Measurements from ENCODE around the gene EXOC2. TPM values are rescaled to one million over a fixed set of nuclear protein-coding genes. Genes with fewer than 3 reads are reported as not detected.
A peak's percentile ranks its signal among the peaks of the same experiment; 100 is the strongest.

The EXOC2 gene
- total RNA-seq, 5 donors from 2014 or later (not counting 1 experiment from before 2014, with no cell fraction given), result 30.7 to 40.6 (median 39.3) TPM

GRCh38 chr6:487956-488355 lies 205.0 kb downstream of the EXOC2 start:
- Mint-ChIP-seq H3K9me3 (no peaks in the 10 kb centered on the region), H3K27me3 (no peaks in the 10 kb centered on the region), H3K36me3 (peaks cover 34% of the 10 kb centered on the region), H3K4me3 (no peak overlapping the region), H3K27ac (peak overlapping the region in 1 of 2 donors; percentile 34), H3K4me1 (peaks cover 48 to 51% (median 49%) of the 10 kb centered on the region in 3 donors)
- Histone ChIP-seq H3K27me3 (replicated peaks in 1 of 2; ENCODE audit: control insufficient read depth in 2 of 2, extremely low read depth in 1 of 2, insufficient read depth in 2 of 2, low read length in 1 of 2) (no peaks in the 10 kb centered on the region), H3K36me3 (ENCODE audit: control insufficient read depth in 2 of 2, extremely low read depth in 1 of 2, insufficient read depth in 1 of 2, low read length in 1 of 2) (peaks cover 3 to 21% of the 10 kb centered on the region in 2 donors), H3K4me3 (ENCODE audit: control insufficient read depth in 1 of 2, extremely low read depth in 1 of 2, low read length in 1 of 2) (no peak overlapping the region), H3K4me1 (ENCODE audit: control insufficient read depth in 1 of 2, extremely low read depth in 1 of 2, insufficient read depth in 2 of 2, low read length in 2 of 2) (peaks cover 31 to 42% of the 10 kb centered on the region in 2 experiments), H3K27ac (ENCODE audit: low read length) (no peak overlapping the region), H3K9me3 (no peaks in the 10 kb centered on the region)
- DNase-seq (no peak), ATAC-seq (replicated peaks in 1 of 4) (no peak)
- 75% methylated on average over 11 of the region's 13 CpGs for WGBS (ENCODE audit: insufficient coverage)
- CTCF ChIA-PET, result no interaction called here
- POLR2A ChIA-PET, result no interaction called here

GRCh38 chr6:485655-486170 lies 207.2 kb downstream of the EXOC2 start:
- H3K27me3 ChIP-seq (replicated peaks in 1 of 2; ENCODE audit: control insufficient read depth in 2 of 2, extremely low read depth in 1 of 2, insufficient read depth in 2 of 2, low read length in 1 of 2), result no peaks in the 10 kb centered on the region
- H3K4me3 Mint-ChIP-seq, result no peak overlapping the region
- DNase-seq (no peak), ATAC-seq (replicated peaks in 1 of 4) (no peak)
- no peak overlapping the region for H3K27ac Mint-ChIP-seq
- peaks cover 3 to 21% of the 10 kb centered on the region in 2 donors for H3K36me3 ChIP-seq (ENCODE audit: control insufficient read depth in 2 of 2, extremely low read depth in 1 of 2, insufficient read depth in 1 of 2, low read length in 1 of 2)
- POLR2A ChIA-PET, result no interaction called here
- no peaks in the 10 kb centered on the region for H3K27me3 Mint-ChIP-seq
- H3K9me3 Mint-ChIP-seq, result no peaks in the 10 kb centered on the region
- no peak overlapping the region for H3K27ac ChIP-seq (ENCODE audit: low read length)
- no peaks in the 10 kb centered on the region for H3K9me3 ChIP-seq
- peaks cover 36% of the 10 kb centered on the region for H3K36me3 Mint-ChIP-seq
- H3K4me1 ChIP-seq (ENCODE audit: control insufficient read depth in 1 of 2, extremely low read depth in 1 of 2, insufficient read depth in 2 of 2, low read length in 2 of 2), result peaks cover 22 to 25% of the 10 kb centered on the region in 2 experiments
- 96% methylated on average over 5 of the region's 15 CpGs for WGBS (ENCODE audit: insufficient coverage)
- H3K4me1 Mint-ChIP-seq, result peaks cover 32 to 36% (median 35%) of the 10 kb centered on the region in 3 donors
- no peak overlapping the region for H3K4me3 ChIP-seq (ENCODE audit: control insufficient read depth in 1 of 2, extremely low read depth in 1 of 2, low read length in 1 of 2)
- CTCF ChIA-PET, result no interaction called here

GRCh38 chr6:484746-485145 lies 208.2 kb downstream of the EXOC2 start:
- no peaks in the 10 kb centered on the region for H3K27me3 Mint-ChIP-seq
- H3K9me3 Mint-ChIP-seq, result no peaks in the 10 kb centered on the region
- Histone ChIP-seq H3K9me3 (no peaks in the 10 kb centered on the region), H3K36me3 (ENCODE audit: control insufficient read depth in 2 of 2, extremely low read depth in 1 of 2, insufficient read depth in 1 of 2, low read length in 1 of 2) (peaks cover 3 to 21% of the 10 kb centered on the region in 2 donors), H3K4me3 (ENCODE audit: control insufficient read depth in 1 of 2, extremely low read depth in 1 of 2, low read length in 1 of 2) (no peak overlapping the region), H3K4me1 (ENCODE audit: control insufficient read depth in 1 of 2, extremely low read depth in 1 of 2, insufficient read depth in 2 of 2, low read length in 2 of 2) (peaks cover 16 to 20% of the 10 kb centered on the region in 2 experiments), H3K27me3 (replicated peaks in 1 of 2; ENCODE audit: control insufficient read depth in 2 of 2, extremely low read depth in 1 of 2, insufficient read depth in 2 of 2, low read length in 1 of 2) (no peaks in the 10 kb centered on the region), H3K27ac (ENCODE audit: low read length) (no peak overlapping the region)
- H3K4me3 Mint-ChIP-seq, result no peak overlapping the region
- DNase-seq, result no peak
- no peak overlapping the region for H3K27ac Mint-ChIP-seq
- H3K4me1 Mint-ChIP-seq, result peaks cover 26 to 36% (median 35%) of the 10 kb centered on the region in 3 donors
- ATAC-seq (replicated peaks in 1 of 4), result no peak
- 92% methylated on average over 5 of the region's 6 CpGs for WGBS (ENCODE audit: insufficient coverage)
- ChIA-PET CTCF (interaction anchor here in 1 of 2 donors (1.2 kb wide), 1 partner anchor 9 kb away, joined by 3 read pairs; no protein-coding TSS in a partner anchor), POLR2A (no interaction called here)
- H3K36me3 Mint-ChIP-seq, result peaks cover 36% of the 10 kb centered on the region

GRCh38 chr6:484086-484745 lies 208.7 kb downstream of the EXOC2 start:
- Histone ChIP-seq H3K4me3 (ENCODE audit: control insufficient read depth in 1 of 2, extremely low read depth in 1 of 2, low read length in 1 of 2) (no peak overlapping the region), H3K36me3 (ENCODE audit: control insufficient read depth in 2 of 2, extremely low read depth in 1 of 2, insufficient read depth in 1 of 2, low read length in 1 of 2) (peaks cover 3 to 21% of the 10 kb centered on the region in 2 donors), H3K9me3 (no peaks in the 10 kb centered on the region), H3K27me3 (replicated peaks in 1 of 2; ENCODE audit: control insufficient read depth in 2 of 2, extremely low read depth in 1 of 2, insufficient read depth in 2 of 2, low read length in 1 of 2) (no peaks in the 10 kb centered on the region), H3K27ac (ENCODE audit: low read length) (no peak overlapping the region), H3K4me1 (ENCODE audit: control insufficient read depth in 1 of 2, extremely low read depth in 1 of 2, insufficient read depth in 2 of 2, low read length in 2 of 2) (peaks cover 12 to 19% of the 10 kb centered on the region in 2 experiments)
- H3K27ac Mint-ChIP-seq, result no peak overlapping the region
- no peaks in the 10 kb centered on the region for H3K27me3 Mint-ChIP-seq
- H3K36me3 Mint-ChIP-seq, result peaks cover 36% of the 10 kb centered on the region
- H3K4me1 Mint-ChIP-seq, result peaks cover 24 to 36% (median 35%) of the 10 kb centered on the region in 3 donors
- DNase-seq, result no peak
- no CpG with 5 or more reads among the region's 4 CpGs for WGBS (ENCODE audit: insufficient coverage)
- no peaks in the 10 kb centered on the region for H3K9me3 Mint-ChIP-seq
- ATAC-seq (replicated peaks in 1 of 4), result no peak
- no peak overlapping the region for H3K4me3 Mint-ChIP-seq
- ChIA-PET CTCF (interaction anchor here in 1 of 2 donors (1.2 kb wide), 1 partner anchor 9 kb away, joined by 3 read pairs; no protein-coding TSS in a partner anchor), POLR2A (no interaction called here)

- peak overlapping the region; percentile 11 to 61 for H3K27ac Mint-ChIP-seq
- Histone ChIP-seq H3K4me1 (ENCODE audit: control insufficient read depth in 1 of 2, extremely low read depth in 1 of 2, insufficient read depth in 2 of 2, low read length in 2 of 2) (peaks cover 25 to 36% of the 10 kb centered on the region in 2 experiments), H3K36me3 (ENCODE audit: control insufficient read depth in 2 of 2, extremely low read depth in 1 of 2, insufficient read depth in 1 of 2, low read length in 1 of 2) (no peaks in the 10 kb centered on the region), H3K9me3 (no peaks in the 10 kb centered on the region), H3K4me3 (ENCODE audit: control insufficient read depth in 1 of 2, extremely low read depth in 1 of 2, low read length in 1 of 2) (no peak overlapping the region), H3K27me3 (replicated peaks in 1 of 2; ENCODE audit: control insufficient read depth in 2 of 2, extremely low read depth in 1 of 2, insufficient read depth in 2 of 2, low read length in 1 of 2) (no peaks in the 10 kb centered on the region), H3K27ac (ENCODE audit: low read length) (no peak overlapping the region)
- no peak for ATAC-seq (replicated peaks in 1 of 4)
- POLR2A ChIA-PET, result interaction anchor here (0.6 to 1.0 kb wide), 2 partner anchors 14 to 69 kb away, joined by 3 read pairs; no protein-coding TSS in a partner anchor
- H3K4me3 Mint-ChIP-seq, result peak overlapping the region in 1 of 3 donors; percentile 74
- WGBS (ENCODE audit: insufficient coverage), result 85% methylated on average over 12 of the region's 14 CpGs
- H3K9me3 Mint-ChIP-seq, result no peaks in the 10 kb centered on the region
- H3K4me1 Mint-ChIP-seq, result peaks cover 49 to 64% (median 61%) of the 10 kb centered on the region in 3 donors
- no peaks in the 10 kb centered on the region for H3K27me3 Mint-ChIP-seq
- DNase-seq, result no peak
- CTCF ChIA-PET, result interaction anchor here in 1 of 2 donors (1.4 kb wide), 1 partner anchor 9 kb away, joined by 3 read pairs; no protein-coding TSS in a partner anchor
- no peaks in the 10 kb centered on the region for H3K36me3 Mint-ChIP-seq
Measured at GRCh38 chr6:475314-475713, 217.6 kb downstream of the EXOC2 start.

- peak; percentile 52 to 79 (median 69) for DNase-seq
- WGBS (ENCODE audit: insufficient coverage), result 0% methylated on average over 4 of the region's 19 CpGs
- CTCF ChIA-PET, result interaction anchor here in 1 of 2 donors (1.4 kb wide), 1 partner anchor 10 kb away, joined by 3 read pairs; no protein-coding TSS in a partner anchor
- no peaks in the 10 kb centered on the region for H3K27me3 ChIP-seq (replicated peaks in 1 of 2; ENCODE audit: control insufficient read depth in 2 of 2, extremely low read depth in 1 of 2, insufficient read depth in 2 of 2, low read length in 1 of 2)
- ATAC-seq (replicated peaks in 1 of 4), result peak; percentile 98 to 100 (median 100)
- no peaks in the 10 kb centered on the region for H3K9me3 Mint-ChIP-seq
- peak overlapping the region; percentile 56 to 74 (median 61) for H3K4me3 Mint-ChIP-seq
- POLR2A ChIA-PET, result interaction anchor here (0.6 to 1.0 kb wide), 2 partner anchors 15 to 68 kb away, joined by 3 read pairs; no protein-coding TSS in a partner anchor
- no peaks in the 10 kb centered on the region for H3K27me3 Mint-ChIP-seq
- peak overlapping the region; percentile 61 to 82 for H3K27ac Mint-ChIP-seq
- no peaks in the 10 kb centered on the region for H3K36me3 Mint-ChIP-seq
- H3K4me1 ChIP-seq (ENCODE audit: control insufficient read depth in 1 of 2, extremely low read depth in 1 of 2, insufficient read depth in 2 of 2, low read length in 2 of 2), result peaks cover 25 to 33% of the 10 kb centered on the region in 2 experiments
- H3K4me1 Mint-ChIP-seq, result peaks cover 49 to 64% (median 54%) of the 10 kb centered on the region in 3 donors
- H3K36me3 ChIP-seq (ENCODE audit: control insufficient read depth in 2 of 2, extremely low read depth in 1 of 2, insufficient read depth in 1 of 2, low read length in 1 of 2), result no peaks in the 10 kb centered on the region
- H3K27ac ChIP-seq (ENCODE audit: low read length), result no peak overlapping the region
- H3K9me3 ChIP-seq, result no peaks in the 10 kb centered on the region
- peak overlapping the region; percentile 19 to 27 for H3K4me3 ChIP-seq (ENCODE audit: control insufficient read depth in 1 of 2, extremely low read depth in 1 of 2, low read length in 1 of 2)
Measured at GRCh38 chr6:474453-475185, 218.3 kb downstream of the EXOC2 start.

Data from T-cell (primary cell).